Activated T-helper 2 cell treated with anti-CD3 and anti-CD28 coated beads, Interferon-gamma antibody, Interleukin-2, Interleukin-4, amounts not matched to agents 10 μg/mL and 5 μg/mL and 100 μg/mL, durations not matched to agents 14 hours and 24 hours and 36 hours (primary cell): ENCODE measurements around the gene SHANK2. TPM values are rescaled to one million over a fixed set of nuclear protein-coding genes. Genes with fewer than 3 reads are reported as not detected.
"Not testable (repeated sequence)": the region's sequence is repeated elsewhere in the genome, so short reads cannot be mapped to it uniquely, and the experiment has no call there.

Experiments
- DNase-seq: peaks from one replicate; pipeline ENCODE4 v3.0.0; 2021; ENCODE audit warnings: low spot score
- H3K27ac Mint-ChIP-seq: one replicate; pipeline ENCODE4 v1.8.0; 2021; ENCODE audit warnings: mixed read lengths
- H3K27me3 Mint-ChIP-seq: one replicate; pipeline ENCODE4 v1.8.0; 2021; ENCODE audit warnings: low read depth, mixed read lengths
- H3K36me3 Mint-ChIP-seq: one replicate; pipeline ENCODE4 v1.8.0; 2021; ENCODE audit warnings: low read depth, mixed read lengths
- H3K4me1 Mint-ChIP-seq: one replicate; pipeline ENCODE4 v1.8.0; 2021; ENCODE audit warnings: low read depth, mixed read lengths
- H3K4me3 Mint-ChIP-seq: one replicate; pipeline ENCODE4 v1.8.0; 2021; ENCODE audit warnings: low read depth, mild to moderate bottlenecking, moderate library complexity, mixed read lengths
- H3K9me3 Mint-ChIP-seq: one replicate; pipeline ENCODE4 v1.8.0; 2021; ENCODE audit warnings: mixed read lengths
- intact Hi-C: fragments of 100-400 bp; cut with micrococcal nuclease; formaldehyde crosslinking; loops from one replicate; pipeline ENCODE4 v1.15.1; 2023
- total RNA-seq: library from RNA; stranded (reverse); gene quantifications from 2 replicates; pipeline ENCODE4 v1.2.3, GENCODE V29; 2022

The SHANK2 gene
- total RNA-seq, 1 donor from 2014 or later, result not detected

- no peaks in the 10 kb centered on the region for H3K36me3 Mint-ChIP-seq
- H3K27ac Mint-ChIP-seq, result no peak overlapping the region
- no peak for DNase-seq
- H3K4me3 Mint-ChIP-seq, result no peak overlapping the region
- no peaks in the 10 kb centered on the region for H3K27me3 Mint-ChIP-seq
- no peaks in the 10 kb centered on the region for H3K4me1 Mint-ChIP-seq
- no peaks in the 10 kb centered on the region for H3K9me3 Mint-ChIP-seq
- intact Hi-C loops, result no loop called here
Measured at GRCh38 chr11:71235719-71236118, 16.7 kb downstream of the SHANK2 start.

- intact Hi-C loops, DNase-seq, H3K9me3 Mint-ChIP-seq, H3K4me3 Mint-ChIP-seq, H3K27ac Mint-ChIP-seq, H3K27me3 Mint-ChIP-seq, H3K36me3 Mint-ChIP-seq, H3K4me1 Mint-ChIP-seq: not testable (repeated sequence)
Measured at GRCh38 chr11:71233896-71234852, 18.2 kb downstream of the SHANK2 start.

- DNase-seq, result no peak
- no peaks in the 10 kb centered on the region for H3K4me1 Mint-ChIP-seq
- no peak overlapping the region for H3K4me3 Mint-ChIP-seq
- H3K27me3 Mint-ChIP-seq, result no peaks in the 10 kb centered on the region
- intact Hi-C loops, result no loop called here
- H3K36me3 Mint-ChIP-seq, result no peaks in the 10 kb centered on the region
- H3K27ac Mint-ChIP-seq, result no peak overlapping the region
- peaks cover 8% of the 10 kb centered on the region for H3K9me3 Mint-ChIP-seq
Measured at GRCh38 chr11:71232364-71232763, 20.0 kb downstream of the SHANK2 start.

- H3K36me3 Mint-ChIP-seq, result no peaks in the 10 kb centered on the region
- intact Hi-C loops, result no loop called here
- peaks cover 20% of the 10 kb centered on the region for H3K9me3 Mint-ChIP-seq
- no peaks in the 10 kb centered on the region for H3K4me1 Mint-ChIP-seq
- no peak overlapping the region for H3K27ac Mint-ChIP-seq
- no peak for DNase-seq
- no peak overlapping the region for H3K4me3 Mint-ChIP-seq
- H3K27me3 Mint-ChIP-seq, result no peaks in the 10 kb centered on the region
Measured at GRCh38 chr11:71228961-71229360, 23.4 kb downstream of the SHANK2 start.

- Mint-ChIP-seq H3K9me3 (peaks cover 20% of the 10 kb centered on the region), H3K27ac (no peak overlapping the region), H3K4me3 (no peak overlapping the region), H3K36me3 (no peaks in the 10 kb centered on the region), H3K4me1 (no peaks in the 10 kb centered on the region), H3K27me3 (no peaks in the 10 kb centered on the region)
- DNase-seq, result no peak
- intact Hi-C loops, result no loop called here
Measured at GRCh38 chr11:71227058-71227659, 25.2 kb downstream of the SHANK2 start.

GRCh38 chr11:71223671-71224660, 28.4 kb downstream of the SHANK2 start:
- no peaks in the 10 kb centered on the region for H3K36me3 Mint-ChIP-seq
- H3K4me3 Mint-ChIP-seq, result no peak overlapping the region
- H3K27me3 Mint-ChIP-seq, result no peaks in the 10 kb centered on the region
- no peak for DNase-seq
- intact Hi-C loops, result no loop called here
- no peak overlapping the region for H3K27ac Mint-ChIP-seq
- peaks cover 20% of the 10 kb centered on the region for H3K9me3 Mint-ChIP-seq
- no peaks in the 10 kb centered on the region for H3K4me1 Mint-ChIP-seq

- Mint-ChIP-seq H3K36me3 (no peaks in the 10 kb centered on the region), H3K27ac (no peak overlapping the region), H3K9me3 (peaks cover 19% of the 10 kb centered on the region), H3K4me1 (no peaks in the 10 kb centered on the region), H3K4me3 (no peak overlapping the region), H3K27me3 (no peaks in the 10 kb centered on the region)
- intact Hi-C loops, result no loop called here
- DNase-seq, result no peak
Measured at GRCh38 chr11:71223081-71223405, 29.3 kb downstream of the SHANK2 start.

- H3K36me3 Mint-ChIP-seq, result no peaks in the 10 kb centered on the region
- DNase-seq, result no peak
- no peaks in the 10 kb centered on the region for H3K4me1 Mint-ChIP-seq
- peaks cover 14% of the 10 kb centered on the region for H3K9me3 Mint-ChIP-seq
- intact Hi-C loops, result no loop called here
- no peak overlapping the region for H3K4me3 Mint-ChIP-seq
- H3K27me3 Mint-ChIP-seq, result no peaks in the 10 kb centered on the region
- H3K27ac Mint-ChIP-seq, result no peak overlapping the region
Measured at GRCh38 chr11:71222318-71223080, 29.9 kb downstream of the SHANK2 start.

GRCh38 chr11:71221821-71222220, 30.6 kb downstream of the SHANK2 start:
- DNase-seq, result no peak
- no peaks in the 10 kb centered on the region for H3K36me3 Mint-ChIP-seq
- no peaks in the 10 kb centered on the region for H3K27me3 Mint-ChIP-seq
- H3K4me1 Mint-ChIP-seq, result no peaks in the 10 kb centered on the region
- intact Hi-C loops, result no loop called here
- peaks cover 7% of the 10 kb centered on the region for H3K9me3 Mint-ChIP-seq
- H3K27ac Mint-ChIP-seq, result no peak overlapping the region
- H3K4me3 Mint-ChIP-seq, result no peak overlapping the region

GRCh38 chr11:71221201-71221600, 31.2 kb downstream of the SHANK2 start:
- intact Hi-C loops, result no loop called here
- H3K4me1 Mint-ChIP-seq, result no peaks in the 10 kb centered on the region

GRCh38 chr11:71218789-71219499, 33.4 kb downstream of the SHANK2 start:
- DNase-seq, result no peak
- Mint-ChIP-seq H3K36me3 (no peaks in the 10 kb centered on the region), H3K27me3 (no peaks in the 10 kb centered on the region), H3K9me3 (no peaks in the 10 kb centered on the region), H3K27ac (no peak overlapping the region), H3K4me3 (no peak overlapping the region), H3K4me1 (no peaks in the 10 kb centered on the region)
- intact Hi-C loops, result no loop called here

More at GRCh38 chr11:71221201-71221600, 31.2 kb downstream of the SHANK2 start:
- no peak overlapping the region for H3K4me3 Mint-ChIP-seq
- no peaks in the 10 kb centered on the region for H3K27me3 Mint-ChIP-seq
- H3K9me3 Mint-ChIP-seq, result peaks cover 4% of the 10 kb centered on the region
- H3K27ac Mint-ChIP-seq, result no peak overlapping the region
- no peak for DNase-seq
- H3K36me3 Mint-ChIP-seq, result no peaks in the 10 kb centered on the region
